Activated CD4-positive, alpha-beta memory T cell treated with anti-CD3 and anti-CD28 coated beads for 36 hours (primary cell): ENCODE data around the gene CD160. TPM values are rescaled to one million over a fixed set of nuclear protein-coding genes. Genes with fewer than 3 reads are reported as not detected.

Experiments
- CTCF ChIA-PET: fragments of 350-600 bp; sonication (Branson Sonifier 250); formaldehyde crosslinking; loops from one replicate; lab custom pipeline; 2021; ENCODE audit warnings: antibody characterized with exemption, inconsistent platforms; lab: Charles Lee
- POLR2A ChIA-PET: fragments of 350-600 bp; sonication (Branson Sonifier 250); formaldehyde crosslinking; loops from one replicate; lab custom pipeline; 2021; ENCODE audit warnings: antibody characterized with exemption; lab: Charles Lee
- DNase-seq: peaks from one replicate; pipeline ENCODE4 v3.0.0-alpha.2; 2020
- H3K27ac Mint-ChIP-seq: one replicate; pipeline ENCODE4 v1.8.0; 2021; ENCODE audit warnings: mixed read lengths
- H3K27me3 Mint-ChIP-seq: one replicate; pipeline ENCODE4 v1.8.0; 2021; ENCODE audit warnings: mixed read lengths
- H3K36me3 Mint-ChIP-seq: one replicate; pipeline ENCODE4 v1.8.0; 2021; ENCODE audit warnings: mixed read lengths
- H3K4me1 Mint-ChIP-seq: one replicate; pipeline ENCODE4 v1.8.0; 2021; ENCODE audit warnings: low read depth, mixed read lengths
- H3K4me3 Mint-ChIP-seq: one replicate; pipeline ENCODE4 v1.8.0; 2021; ENCODE audit warnings: mild to moderate bottlenecking, mixed read lengths
- H3K9me3 Mint-ChIP-seq: one replicate; pipeline ENCODE4 v1.8.0; 2021; ENCODE audit warnings: mixed read lengths
- intact Hi-C: fragments of 100-400 bp; cut with micrococcal nuclease; formaldehyde crosslinking; loops from one replicate; pipeline ENCODE4 v1.15.1; 2023
- total RNA-seq, 2 experiments: library from RNA; stranded (reverse); gene quantifications; one replicate each; pipeline ENCODE4 v1.2.3, GENCODE V29; 2021

The CD160 gene
- total RNA-seq, 2 experiments from 2014 or later, result 0.14 to 0.31 TPM

DNA sequence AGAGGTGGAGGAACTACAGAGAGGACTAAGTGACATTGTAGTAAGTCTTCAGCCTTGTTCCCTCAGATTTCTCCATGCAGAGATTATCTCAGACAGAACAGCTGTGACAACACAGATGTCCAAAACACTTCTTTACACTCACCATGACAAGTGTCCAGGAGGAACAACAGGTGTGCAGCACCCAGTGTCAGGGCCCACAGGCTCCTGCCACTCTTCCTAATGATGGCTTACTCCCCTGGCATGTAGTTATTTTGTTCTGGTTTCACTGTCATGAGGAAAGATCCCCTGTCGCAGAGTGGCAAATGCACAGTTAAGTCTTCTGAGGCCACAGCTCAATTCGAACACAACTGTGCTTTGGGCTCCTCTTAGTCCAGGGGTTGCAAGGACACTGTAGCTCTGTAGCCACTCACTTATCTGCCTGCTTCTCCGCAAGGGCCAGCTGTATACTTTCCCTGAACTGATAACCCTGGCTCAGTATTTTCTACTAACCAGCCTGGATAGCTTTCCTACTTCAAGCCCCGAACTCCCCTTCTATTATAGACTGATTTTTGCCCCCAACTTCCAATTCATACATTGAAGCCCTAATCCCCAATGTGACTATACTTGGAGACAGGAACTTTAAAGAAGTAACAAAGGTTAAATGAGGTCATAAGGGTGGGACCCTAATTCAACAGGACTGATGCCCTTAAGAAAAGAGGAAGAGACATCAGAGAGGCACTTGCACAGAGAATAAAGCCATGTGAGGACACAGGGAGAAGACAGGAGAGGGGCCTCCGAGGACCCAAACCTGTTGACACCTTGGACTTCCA is 23.3 kb upstream of the CD160 start:
- Mint-ChIP-seq H3K4me1 (no peaks in the 10 kb centered on the region), H3K4me3 (no peak overlapping the region), H3K27ac (no peak overlapping the region), H3K9me3 (no peaks in the 10 kb centered on the region), H3K27me3 (no peaks in the 10 kb centered on the region), H3K36me3 (no peaks in the 10 kb centered on the region)
- intact Hi-C loops, result no loop called here
- no peak for DNase-seq
- ChIA-PET POLR2A (no interaction called here), CTCF (interaction anchor here (0.9 kb wide), 1 partner anchor 25 kb away, joined by 3 read pairs; no protein-coding TSS in a partner anchor)

- no peak overlapping the region for H3K4me3 Mint-ChIP-seq
- H3K27me3 Mint-ChIP-seq, result no peaks in the 10 kb centered on the region
- intact Hi-C loops, result no loop called here
- ChIA-PET CTCF (interaction anchor here (0.9 kb wide), 1 partner anchor 24 kb away, joined by 3 read pairs; no protein-coding TSS in a partner anchor), POLR2A (no interaction called here)
- H3K27ac Mint-ChIP-seq, result no peak overlapping the region
- H3K9me3 Mint-ChIP-seq, result no peaks in the 10 kb centered on the region
- H3K36me3 Mint-ChIP-seq, result no peaks in the 10 kb centered on the region
- no peaks in the 10 kb centered on the region for H3K4me1 Mint-ChIP-seq
- DNase-seq, result no peak
Measured at GRCh38 chr1:145696630-145696960, 22.7 kb upstream of the CD160 start.

GRCh38 chr1:145701306-145701862 is 17.9 kb upstream of the CD160 start:
- no peak for DNase-seq
- no peak overlapping the region for H3K27ac Mint-ChIP-seq
- intact Hi-C loops, result no loop called here
- ChIA-PET POLR2A (no interaction called here), CTCF (no interaction called here)
- no peaks in the 10 kb centered on the region for H3K27me3 Mint-ChIP-seq
- H3K4me1 Mint-ChIP-seq, result no peaks in the 10 kb centered on the region
- no peak overlapping the region for H3K4me3 Mint-ChIP-seq
- no peaks in the 10 kb centered on the region for H3K36me3 Mint-ChIP-seq
- no peaks in the 10 kb centered on the region for H3K9me3 Mint-ChIP-seq

DNA sequence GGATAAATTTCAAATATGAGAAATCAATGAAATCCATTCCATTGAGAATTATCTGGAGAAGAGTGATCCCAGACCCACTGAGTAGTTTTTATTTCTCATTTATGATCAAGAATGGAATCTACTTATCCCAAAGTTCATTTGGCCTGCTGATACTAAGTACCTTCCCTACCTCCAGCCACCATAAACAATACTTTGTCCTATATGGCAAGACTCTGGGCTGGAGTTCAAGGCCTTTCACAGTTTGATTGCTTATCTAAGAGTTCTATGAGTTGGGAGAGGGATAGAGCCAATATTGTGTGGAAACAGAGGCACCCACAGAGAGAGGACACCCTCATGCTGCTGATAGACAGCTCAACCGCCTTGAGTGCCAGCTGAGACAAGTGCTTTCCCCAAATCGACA is 17.2 kb upstream of the CD160 start:
- H3K27ac Mint-ChIP-seq, result no peak overlapping the region
- no peaks in the 10 kb centered on the region for H3K9me3 Mint-ChIP-seq
- POLR2A ChIA-PET, result no interaction called here
- DNase-seq, result no peak
- H3K4me3 Mint-ChIP-seq, result no peak overlapping the region
- CTCF ChIA-PET, result no interaction called here
- intact Hi-C loops, result no loop called here
- no peaks in the 10 kb centered on the region for H3K4me1 Mint-ChIP-seq
- no peaks in the 10 kb centered on the region for H3K27me3 Mint-ChIP-seq
- no peaks in the 10 kb centered on the region for H3K36me3 Mint-ChIP-seq

DNA sequence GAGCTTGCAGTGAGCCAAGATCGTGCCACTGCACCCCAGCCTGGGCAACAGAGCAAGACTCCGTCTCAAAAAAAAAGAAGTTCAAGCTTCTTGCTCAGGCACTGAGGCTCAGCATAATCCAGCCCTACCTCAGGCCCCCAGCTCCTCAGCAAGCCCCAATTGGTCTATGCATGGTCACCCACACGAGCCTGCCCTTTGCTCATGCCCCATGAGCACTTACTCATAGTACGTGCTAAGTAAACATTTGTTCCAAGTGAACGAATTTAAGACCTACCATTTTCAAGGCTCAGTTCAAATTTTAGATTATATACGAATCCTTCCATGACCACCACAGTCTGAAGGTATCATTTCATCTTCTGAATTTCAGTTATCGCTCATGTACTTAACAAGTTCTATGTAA is 16.5 kb upstream of the CD160 start:
- no peaks in the 10 kb centered on the region for H3K36me3 Mint-ChIP-seq
- H3K27me3 Mint-ChIP-seq, result no peaks in the 10 kb centered on the region
- no peaks in the 10 kb centered on the region for H3K4me1 Mint-ChIP-seq
- CTCF ChIA-PET, result interaction anchor here (1.3 kb wide), 1 partner anchor 17 kb away, joined by 3 read pairs; no protein-coding TSS in a partner anchor
- H3K4me3 Mint-ChIP-seq, result no peak overlapping the region
- H3K9me3 Mint-ChIP-seq, result no peaks in the 10 kb centered on the region
- POLR2A ChIA-PET, result interaction anchor here (0.7 kb wide), 1 partner anchor 18 kb away, joined by 3 read pairs; no protein-coding TSS in a partner anchor
- DNase-seq, result no peak
- H3K27ac Mint-ChIP-seq, result no peak overlapping the region
- intact Hi-C loops, result no loop called here

- ChIA-PET CTCF (no interaction called here), POLR2A (no interaction called here)
- Mint-ChIP-seq H3K36me3 (no peaks in the 10 kb centered on the region), H3K4me1 (no peaks in the 10 kb centered on the region), H3K27ac (no peak overlapping the region), H3K9me3 (no peaks in the 10 kb centered on the region), H3K27me3 (no peaks in the 10 kb centered on the region), H3K4me3 (no peak overlapping the region)
- no peak for DNase-seq
- intact Hi-C loops, result no loop called here
Measured at GRCh38 chr1:145705622-145706021, 13.7 kb upstream of the CD160 start.

DNA sequence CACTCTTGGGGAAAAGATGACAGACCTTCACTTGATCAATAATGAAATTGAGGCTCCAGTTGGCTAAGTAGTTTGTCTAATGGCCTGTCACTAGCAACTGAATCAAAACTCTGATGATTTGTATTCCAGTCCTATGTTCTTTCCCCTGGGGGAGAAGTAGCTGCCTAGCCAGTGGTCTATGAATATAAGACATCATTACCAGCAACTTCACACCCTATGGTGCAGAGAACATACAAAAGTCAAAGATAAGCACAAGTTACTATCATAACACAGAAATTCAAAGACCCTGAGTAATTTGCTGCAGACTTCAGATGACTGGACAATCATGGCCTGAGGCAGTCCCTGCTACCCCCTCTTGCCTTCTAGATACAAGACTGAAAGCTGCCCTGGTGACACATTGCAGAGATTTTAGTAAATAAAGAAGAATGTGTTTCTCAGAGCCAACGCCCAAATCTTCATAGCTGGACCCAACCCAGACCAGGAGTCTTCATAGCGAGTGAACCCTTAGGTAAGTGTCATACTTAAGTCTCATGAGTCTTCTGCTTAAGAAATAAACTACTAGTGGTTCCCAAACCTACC is 13.1 kb upstream of the CD160 start:
- no peaks in the 10 kb centered on the region for H3K27me3 Mint-ChIP-seq
- H3K27ac Mint-ChIP-seq, result no peak overlapping the region
- H3K36me3 Mint-ChIP-seq, result no peaks in the 10 kb centered on the region
- ChIA-PET CTCF (no interaction called here), POLR2A (no interaction called here)
- no peak for DNase-seq
- no peaks in the 10 kb centered on the region for H3K9me3 Mint-ChIP-seq
- H3K4me3 Mint-ChIP-seq, result no peak overlapping the region
- H3K4me1 Mint-ChIP-seq, result no peaks in the 10 kb centered on the region
- intact Hi-C loops, result no loop called here

DNA sequence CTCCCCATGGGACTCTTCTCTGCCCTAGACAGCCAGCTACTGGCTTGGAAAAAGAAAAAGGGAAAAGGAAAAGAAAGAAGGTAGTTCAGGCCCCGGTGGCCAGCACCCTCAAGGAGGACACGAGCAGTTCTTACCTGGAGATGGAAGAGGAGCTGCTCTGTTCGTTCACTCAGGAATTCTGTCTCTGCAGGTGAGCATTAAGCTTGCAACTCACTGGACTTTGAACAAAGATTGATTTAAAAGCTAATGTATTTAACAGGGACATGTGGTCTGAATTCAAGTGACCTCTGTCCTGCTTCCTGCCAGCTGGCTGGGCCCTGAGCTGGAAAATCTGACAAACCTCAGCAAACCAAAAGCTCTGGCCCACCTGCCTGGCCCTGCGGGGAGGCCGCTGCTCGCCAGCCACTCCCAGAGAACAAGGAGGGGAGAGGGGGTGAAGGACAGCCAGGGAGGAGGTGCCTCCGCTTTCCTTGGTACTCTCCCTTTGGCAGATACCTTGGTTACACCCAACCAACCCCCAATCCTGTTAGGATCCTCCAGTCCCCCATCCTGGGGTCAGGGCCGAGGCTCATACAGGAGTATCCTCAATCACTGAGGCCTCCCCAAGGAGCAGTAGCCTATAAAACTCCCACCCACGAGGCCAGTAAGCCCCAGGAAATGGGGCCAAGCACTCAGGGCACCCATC is 12.0 kb upstream of the CD160 start, which contains the start of gene PDZK1:
Gene PDZK1 (minus strand): TSS at position 186 of the 685 bp plus-strand sequence. CDS start 19,347 bp downstream, outside the sequence.
- Mint-ChIP-seq H3K9me3 (no peaks in the 10 kb centered on the region), H3K36me3 (no peaks in the 10 kb centered on the region), H3K27me3 (no peaks in the 10 kb centered on the region), H3K4me3 (no peak within 1 kb of the TSS), H3K27ac (no peak within 1 kb of the TSS), H3K4me1 (no peaks in the 10 kb centered on the region)
- POLR2A ChIA-PET, result no interaction called here
- CTCF ChIA-PET, result no interaction called here
- no peak for DNase-seq
- intact Hi-C loops, result no loop called here

DNA sequence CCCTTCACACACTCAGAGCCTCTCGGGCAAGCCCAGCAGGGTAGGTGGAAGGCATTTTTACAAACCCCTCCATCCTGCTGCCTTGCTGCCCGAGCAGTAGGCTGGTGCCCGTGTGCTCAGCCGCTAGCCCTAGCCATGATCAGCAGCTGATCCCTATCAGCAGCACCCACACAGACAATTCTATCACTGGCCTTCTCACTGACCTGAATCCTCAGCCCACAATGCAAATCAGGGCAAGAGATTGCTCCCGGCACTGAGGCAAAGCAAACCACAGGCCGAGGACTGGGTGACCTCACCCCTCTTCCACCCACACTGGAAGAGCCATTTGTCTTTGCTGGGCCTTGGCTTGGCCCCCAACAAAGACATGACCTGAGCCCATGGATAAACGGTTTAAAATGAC is 11.2 kb upstream of the CD160 start:
- DNase-seq, result no peak

DNA sequence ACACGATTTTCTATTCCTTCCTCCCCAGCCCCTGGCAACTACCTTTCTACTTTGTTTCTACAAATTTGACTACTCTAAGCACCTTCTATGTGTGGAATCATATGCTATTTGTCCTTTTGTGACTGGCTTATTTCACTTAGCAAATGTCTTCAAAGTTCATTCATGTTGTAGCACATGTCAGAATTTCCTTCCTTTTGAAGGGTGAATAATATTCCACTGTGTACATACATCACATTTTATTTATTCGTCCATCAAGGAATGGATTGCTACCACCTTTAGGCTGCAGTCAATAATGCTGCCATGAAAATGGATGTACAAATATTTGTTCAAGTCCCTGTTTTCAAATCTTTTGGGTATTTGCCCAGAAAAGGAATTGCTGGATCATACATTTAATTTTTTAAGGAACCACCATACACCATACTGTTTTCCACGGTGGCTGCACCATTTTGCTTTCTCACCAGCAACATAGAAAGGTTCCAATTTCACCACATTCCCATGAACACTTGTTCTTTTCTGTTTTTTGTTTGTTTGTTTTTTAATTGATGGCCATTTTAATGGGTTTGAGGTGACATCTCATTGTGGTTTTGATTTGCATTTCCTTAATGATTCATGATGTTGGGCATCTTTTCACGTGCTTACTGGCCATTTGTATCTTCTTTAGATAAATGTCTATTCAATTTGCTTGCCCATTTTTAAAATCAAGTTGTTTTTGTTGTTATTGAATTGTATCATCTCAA is 8.8 kb upstream of the CD160 start:
- H3K4me3 Mint-ChIP-seq, result no peak overlapping the region
- CTCF ChIA-PET, result interaction anchor here (1.8 kb wide), 1 partner anchor 11 kb away, joined by 14 read pairs; no protein-coding TSS in a partner anchor
- POLR2A ChIA-PET, result no interaction called here
- H3K4me1 Mint-ChIP-seq, result no peaks in the 10 kb centered on the region
- H3K36me3 Mint-ChIP-seq, result no peaks in the 10 kb centered on the region
- no peak for DNase-seq
- no peaks in the 10 kb centered on the region for H3K9me3 Mint-ChIP-seq
- H3K27me3 Mint-ChIP-seq, result no peaks in the 10 kb centered on the region
- no peak overlapping the region for H3K27ac Mint-ChIP-seq
- intact Hi-C loops, result no loop called here

More for the DNA sequence above, 11.2 kb upstream of the CD160 start:
- POLR2A ChIA-PET, result no interaction called here
- no peaks in the 10 kb centered on the region for H3K4me1 Mint-ChIP-seq
- H3K4me3 Mint-ChIP-seq, result no peak overlapping the region
- no peaks in the 10 kb centered on the region for H3K36me3 Mint-ChIP-seq
- no peaks in the 10 kb centered on the region for H3K27me3 Mint-ChIP-seq
- no peaks in the 10 kb centered on the region for H3K9me3 Mint-ChIP-seq
- CTCF ChIA-PET, result no interaction called here
- no peak overlapping the region for H3K27ac Mint-ChIP-seq
- intact Hi-C loops, result no loop called here

- Mint-ChIP-seq H3K27ac (no peak overlapping the region), H3K4me3 (no peak overlapping the region), H3K9me3 (no peaks in the 10 kb centered on the region), H3K27me3 (no peaks in the 10 kb centered on the region), H3K36me3 (no peaks in the 10 kb centered on the region), H3K4me1 (no peaks in the 10 kb centered on the region)
- intact Hi-C loops, result no loop called here
- ChIA-PET POLR2A (no interaction called here), CTCF (interaction anchor here (0.7 kb wide), 1 partner anchor 10 kb away, joined by 3 read pairs; no protein-coding TSS in a partner anchor)
- DNase-seq, result no peak
Measured at GRCh38 chr1:145711213-145711651, 8.1 kb upstream of the CD160 start.
